Peyer's patch (tissue), 4 donors: ENCODE data around the gene PSMD10. TPM values are rescaled to one million over a fixed set of nuclear protein-coding genes. Genes with fewer than 3 reads are reported as not detected.

Source experiments
- DNase-seq, 3 donors: peaks; one replicate each; pipeline ENCODE4 v3.0.0-alpha.2; 2017 to 2019
- H3K27ac ChIP-seq, 4 donors: fragments of 200-600 bp; sonication (generic); one replicate each; pipeline ENCODE4 v1.5.1; 2016 to 2019
- H3K27me3 ChIP-seq, 2 donors: fragments of 200-600 bp; sonication (generic); one replicate each; pipeline ENCODE4 v1.5.1; 2019
- H3K36me3 ChIP-seq, 3 donors: fragments of 200-600 bp; sonication (generic); one replicate each; pipeline ENCODE4 v1.5.1; 2016 to 2019
- H3K4me1 ChIP-seq, 4 donors: fragments of 200-600 bp; sonication (generic); one replicate each; pipeline ENCODE4 v1.5.1; 2016 to 2019
- H3K4me3 ChIP-seq, 4 donors: fragments of 200-600 bp; sonication (generic); 1 replicate in 3 of 4; 2 replicates in 1 of 4; pipeline ENCODE4 v1.5.1; 2016 to 2019; ENCODE audit warnings: mild to moderate bottlenecking in 1 of 4
- H3K9me3 ChIP-seq, 4 donors: fragments of 200-600 bp; sonication (generic); one replicate each; pipeline ENCODE4 v1.5.1; 2016 to 2019; ENCODE audit warnings: mild to moderate bottlenecking in 1 of 4
- POLR2A ChIP-seq, 2 donors: fragments of 450-650 bp; IDR thresholded peaks; one replicate each; pipeline ENCODE4 v1.5.1; 2017; ENCODE audit warnings: antibody characterized with exemption in 2 of 2, mild to moderate bottlenecking in 2 of 2, moderate library complexity in 2 of 2
- total RNA-seq, 4 donors: library from RNA; depleted of rRNA; stranded (reverse); fragments of >200 nt; gene quantifications; one replicate each; pipeline ENCODE4 v1.1.0, GENCODE V29; 2016
- TF ChIP-seq, protein P1 (sequence below), 6 experiments: fragments of 450-650 bp in 4 of 6; fragments of 200-600 bp in 2 of 6; sonication (generic) in 1 of 6; IDR thresholded peaks; one replicate each; pipeline ENCODE4 v1.5.1; 2017 to 2019; ENCODE audit warnings: antibody characterized with exemption in 6 of 6, mild to moderate bottlenecking in 3 of 6, moderate library complexity in 1 of 6

PSMD10 gene
- total RNA-seq, 4 donors from 2014 or later, result 18.9 to 38.0 (median 35.2) TPM

DNA sequence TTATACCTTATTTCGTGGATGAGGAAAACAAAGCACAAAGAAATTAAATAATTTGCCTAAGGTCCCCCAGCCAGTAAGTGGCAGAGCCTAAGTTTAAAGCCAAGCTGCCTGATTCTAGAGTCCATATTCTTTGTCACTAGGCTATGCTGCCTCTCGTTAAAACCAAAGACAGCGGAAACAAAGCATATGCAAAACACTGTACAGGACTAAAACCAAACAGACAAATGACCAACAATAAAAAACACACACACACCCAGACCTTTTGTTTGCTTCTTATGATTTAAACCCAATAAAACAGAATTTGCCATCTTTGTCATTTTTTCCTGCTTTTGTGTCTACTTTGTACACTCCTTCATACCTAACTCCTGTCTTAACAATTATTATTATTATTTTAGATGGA, 56.6 kb downstream of the PSMD10 start:
- no peak overlapping the region for H3K27ac ChIP-seq
- H3K36me3 ChIP-seq, result no peaks in the 10 kb centered on the region
- no peaks in the 10 kb centered on the region for H3K9me3 ChIP-seq
- DNase-seq, result no peak
- TF ChIP-seq, protein P1, sequence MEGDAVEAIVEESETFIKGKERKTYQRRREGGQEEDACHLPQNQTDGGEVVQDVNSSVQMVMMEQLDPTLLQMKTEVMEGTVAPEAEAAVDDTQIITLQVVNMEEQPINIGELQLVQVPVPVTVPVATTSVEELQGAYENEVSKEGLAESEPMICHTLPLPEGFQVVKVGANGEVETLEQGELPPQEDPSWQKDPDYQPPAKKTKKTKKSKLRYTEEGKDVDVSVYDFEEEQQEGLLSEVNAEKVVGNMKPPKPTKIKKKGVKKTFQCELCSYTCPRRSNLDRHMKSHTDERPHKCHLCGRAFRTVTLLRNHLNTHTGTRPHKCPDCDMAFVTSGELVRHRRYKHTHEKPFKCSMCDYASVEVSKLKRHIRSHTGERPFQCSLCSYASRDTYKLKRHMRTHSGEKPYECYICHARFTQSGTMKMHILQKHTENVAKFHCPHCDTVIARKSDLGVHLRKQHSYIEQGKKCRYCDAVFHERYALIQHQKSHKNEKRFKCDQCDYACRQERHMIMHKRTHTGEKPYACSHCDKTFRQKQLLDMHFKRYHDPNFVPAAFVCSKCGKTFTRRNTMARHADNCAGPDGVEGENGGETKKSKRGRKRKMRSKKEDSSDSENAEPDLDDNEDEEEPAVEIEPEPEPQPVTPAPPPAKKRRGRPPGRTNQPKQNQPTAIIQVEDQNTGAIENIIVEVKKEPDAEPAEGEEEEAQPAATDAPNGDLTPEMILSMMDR (IDR thresholded peaks at IDR 0.05), result no peak
- no peak for TF ChIP-seq POLR2A (IDR thresholded peaks at IDR 0.05)
- no peaks in the 10 kb centered on the region for H3K4me1 ChIP-seq
- H3K4me3 ChIP-seq, result no peak overlapping the region
- H3K27me3 ChIP-seq, result no peaks in the 10 kb centered on the region

Other genes starting within 250 kb of the PSMD10 start
- gene TEX13B, start 109.2 kb downstream of the PSMD10 start, total RNA-seq, result not detected
- gene VSIG1, start 46.5 kb downstream of the PSMD10 start, total RNA-seq, result under 1 TPM in 2 of 4 donors, not detected in 2; 0.38 to 0.53 TPM
- gene ATG4A, start 236 bp upstream of the PSMD10 start, total RNA-seq, result 10 to 100 TPM in 3 of 4 donors, 1 to 10 TPM in 1; 9.9 to 27.5 (median 17.3) TPM